ENCODE measurements around the gene MAML2. TPM values are rescaled to one million over a fixed set of nuclear protein-coding genes. Genes with fewer than 3 reads are reported as not detected.

MAML2 gene
- total RNA-seq, 1 experiment from 2014 or later: 0.11 TPM

- Histone ChIP-seq H3K4me3 (ENCODE audit: low read length) (no peak overlapping the region), H3K36me3 (ENCODE audit: insufficient read depth, low read length) (no peaks in the 10 kb centered on the region), H3K4me2 (ENCODE audit: low read depth, low read length, poor library complexity, severe bottlenecking) (no peak overlapping the region), H3K9ac (ENCODE audit: low read length) (no peak overlapping the region), H2AFZ (ENCODE audit: low read length) (no peak overlapping the region), H3K9me2 (replicated peaks; ENCODE audit: insufficient read depth, low read length) (no peaks in the 10 kb centered on the region), H3K27me3 (ENCODE audit: low read length) (no peaks in the 10 kb centered on the region), H3K27ac (ENCODE audit: low read length) (no peak overlapping the region), H4K20me1 (ENCODE audit: insufficient read depth, low read depth, low read length) (no peaks in the 10 kb centered on the region), H3K4me1 (ENCODE audit: low read length) (no peaks in the 10 kb centered on the region), H3K9me3 (ENCODE audit: low read length) (no peaks in the 10 kb centered on the region), H3K79me2 (ENCODE audit: low read length) (no peaks in the 10 kb centered on the region)
- no peak for DNase-seq
These were observed 223.8 kb downstream of the MAML2 start for GRCh38 chr11:96119211-96119610.

GRCh38 chr11:96116376-96116775, 226.6 kb downstream of the MAML2 start:
- no peak overlapping the region for H3K4me2 ChIP-seq (ENCODE audit: low read depth, low read length, poor library complexity, severe bottlenecking)
- no peaks in the 10 kb centered on the region for H4K20me1 ChIP-seq (ENCODE audit: insufficient read depth, low read depth, low read length)
- no peak overlapping the region for H3K4me3 ChIP-seq (ENCODE audit: low read length)
- H2AFZ ChIP-seq (ENCODE audit: low read length): no peak overlapping the region
- H3K36me3 ChIP-seq (ENCODE audit: insufficient read depth, low read length): no peaks in the 10 kb centered on the region
- DNase-seq: no peak
- H3K4me1 ChIP-seq (ENCODE audit: low read length): no peaks in the 10 kb centered on the region
- H3K27ac ChIP-seq (ENCODE audit: low read length): no peak overlapping the region
- no peak overlapping the region for H3K9ac ChIP-seq (ENCODE audit: low read length)
- H3K79me2 ChIP-seq (ENCODE audit: low read length): no peaks in the 10 kb centered on the region
- H3K27me3 ChIP-seq (ENCODE audit: low read length): no peaks in the 10 kb centered on the region
- no peaks in the 10 kb centered on the region for H3K9me2 ChIP-seq (replicated peaks; ENCODE audit: insufficient read depth, low read length)
- no peaks in the 10 kb centered on the region for H3K9me3 ChIP-seq (ENCODE audit: low read length)

GRCh38 chr11:96114178-96115064, 228.6 kb downstream of the MAML2 start:
- Histone ChIP-seq H2AFZ (ENCODE audit: low read length) (no peak overlapping the region), H3K27me3 (ENCODE audit: low read length) (no peaks in the 10 kb centered on the region), H3K9me2 (replicated peaks; ENCODE audit: insufficient read depth, low read length) (no peaks in the 10 kb centered on the region), H3K4me2 (ENCODE audit: low read depth, low read length, poor library complexity, severe bottlenecking) (no peak overlapping the region), H3K79me2 (ENCODE audit: low read length) (no peaks in the 10 kb centered on the region), H4K20me1 (ENCODE audit: insufficient read depth, low read depth, low read length) (no peaks in the 10 kb centered on the region), H3K9ac (ENCODE audit: low read length) (no peak overlapping the region), H3K4me3 (ENCODE audit: low read length) (no peak overlapping the region), H3K9me3 (ENCODE audit: low read length) (no peaks in the 10 kb centered on the region), H3K27ac (ENCODE audit: low read length) (no peak overlapping the region), H3K4me1 (ENCODE audit: low read length) (no peaks in the 10 kb centered on the region), H3K36me3 (ENCODE audit: insufficient read depth, low read length) (no peaks in the 10 kb centered on the region)
- DNase-seq: no peak

- no peaks in the 10 kb centered on the region for H3K36me3 ChIP-seq (ENCODE audit: insufficient read depth, low read length)
- no peaks in the 10 kb centered on the region for H3K4me1 ChIP-seq (ENCODE audit: low read length)
- H3K4me2 ChIP-seq (ENCODE audit: low read depth, low read length, poor library complexity, severe bottlenecking): no peak overlapping the region
- no peak overlapping the region for H3K27ac ChIP-seq (ENCODE audit: low read length)
- H3K9me2 ChIP-seq (replicated peaks; ENCODE audit: insufficient read depth, low read length): no peaks in the 10 kb centered on the region
- no peak overlapping the region for H2AFZ ChIP-seq (ENCODE audit: low read length)
- DNase-seq: no peak
- no peaks in the 10 kb centered on the region for H3K9me3 ChIP-seq (ENCODE audit: low read length)
- H4K20me1 ChIP-seq (ENCODE audit: insufficient read depth, low read depth, low read length): no peaks in the 10 kb centered on the region
- no peak overlapping the region for H3K9ac ChIP-seq (ENCODE audit: low read length)
- H3K27me3 ChIP-seq (ENCODE audit: low read length): no peaks in the 10 kb centered on the region
- H3K4me3 ChIP-seq (ENCODE audit: low read length): no peak overlapping the region
- H3K79me2 ChIP-seq (ENCODE audit: low read length): no peaks in the 10 kb centered on the region
These were observed 229.8 kb downstream of the MAML2 start for GRCh38 chr11:96113193-96113681.

GRCh38 chr11:96112192-96113128, 230.5 kb downstream of the MAML2 start:
- H3K4me3 ChIP-seq (ENCODE audit: low read length): no peak overlapping the region
- H3K4me2 ChIP-seq (ENCODE audit: low read depth, low read length, poor library complexity, severe bottlenecking): no peak overlapping the region
- H3K27me3 ChIP-seq (ENCODE audit: low read length): no peaks in the 10 kb centered on the region
- H3K79me2 ChIP-seq (ENCODE audit: low read length): no peaks in the 10 kb centered on the region
- no peaks in the 10 kb centered on the region for H3K36me3 ChIP-seq (ENCODE audit: insufficient read depth, low read length)
- H2AFZ ChIP-seq (ENCODE audit: low read length): no peak overlapping the region
- DNase-seq: no peak
- H3K27ac ChIP-seq (ENCODE audit: low read length): no peak overlapping the region
- no peak overlapping the region for H3K9ac ChIP-seq (ENCODE audit: low read length)
- H3K4me1 ChIP-seq (ENCODE audit: low read length): no peaks in the 10 kb centered on the region
- H3K9me2 ChIP-seq (replicated peaks; ENCODE audit: insufficient read depth, low read length): no peaks in the 10 kb centered on the region
- H4K20me1 ChIP-seq (ENCODE audit: insufficient read depth, low read depth, low read length): no peaks in the 10 kb centered on the region
- H3K9me3 ChIP-seq (ENCODE audit: low read length): no peaks in the 10 kb centered on the region

GRCh38 chr11:96111308-96111707, 231.7 kb downstream of the MAML2 start:
- Histone ChIP-seq H3K9me2 (replicated peaks; ENCODE audit: insufficient read depth, low read length) (no peaks in the 10 kb centered on the region), H3K27me3 (ENCODE audit: low read length) (no peaks in the 10 kb centered on the region), H3K4me1 (ENCODE audit: low read length) (no peaks in the 10 kb centered on the region), H3K9me3 (ENCODE audit: low read length) (no peaks in the 10 kb centered on the region), H3K9ac (ENCODE audit: low read length) (no peak overlapping the region), H3K4me2 (ENCODE audit: low read depth, low read length, poor library complexity, severe bottlenecking) (no peak overlapping the region), H3K4me3 (ENCODE audit: low read length) (no peak overlapping the region), H3K79me2 (ENCODE audit: low read length) (no peaks in the 10 kb centered on the region), H2AFZ (ENCODE audit: low read length) (no peak overlapping the region), H3K27ac (ENCODE audit: low read length) (no peak overlapping the region), H4K20me1 (ENCODE audit: insufficient read depth, low read depth, low read length) (no peaks in the 10 kb centered on the region), H3K36me3 (ENCODE audit: insufficient read depth, low read length) (no peaks in the 10 kb centered on the region)
- DNase-seq: no peak

GRCh38 chr11:96110302-96110701, 232.7 kb downstream of the MAML2 start:
- no peaks in the 10 kb centered on the region for H3K79me2 ChIP-seq (ENCODE audit: low read length)
- no peak overlapping the region for H2AFZ ChIP-seq (ENCODE audit: low read length)
- no peak overlapping the region for H3K9ac ChIP-seq (ENCODE audit: low read length)

More at GRCh38 chr11:96110302-96110701, 232.7 kb downstream of the MAML2 start:
- no peaks in the 10 kb centered on the region for H4K20me1 ChIP-seq (ENCODE audit: insufficient read depth, low read depth, low read length)
- DNase-seq: no peak
- H3K4me1 ChIP-seq (ENCODE audit: low read length): no peaks in the 10 kb centered on the region
- no peaks in the 10 kb centered on the region for H3K27me3 ChIP-seq (ENCODE audit: low read length)
- no peaks in the 10 kb centered on the region for H3K9me2 ChIP-seq (replicated peaks; ENCODE audit: insufficient read depth, low read length)
- no peaks in the 10 kb centered on the region for H3K9me3 ChIP-seq (ENCODE audit: low read length)
- no peak overlapping the region for H3K4me3 ChIP-seq (ENCODE audit: low read length)
- no peak overlapping the region for H3K4me2 ChIP-seq (ENCODE audit: low read depth, low read length, poor library complexity, severe bottlenecking)
- no peak overlapping the region for H3K27ac ChIP-seq (ENCODE audit: low read length)
- no peaks in the 10 kb centered on the region for H3K36me3 ChIP-seq (ENCODE audit: insufficient read depth, low read length)

Data from Karpas-422 (cell line).